WERI-Rb-1 (cell line): ENCODE results near the gene LPP.
A peak's percentile ranks its signal among the peaks of the same experiment; 100 is the strongest.

Source experiments
- DNase-seq: peaks from one replicate; pipeline ENCODE4 v3.0.0-alpha.2; 2020
- H3K27ac ChIP-seq: fragments of 250-450 bp; sonication (Bioruptor Pico); 2 replicates; pipeline ENCODE4 v1.5.1; 2020; ENCODE audit warnings: mild to moderate bottlenecking, moderate library complexity
- H3K27me3 ChIP-seq: fragments of 250-450 bp; sonication (Bioruptor Pico); 2 replicates; pipeline ENCODE4 v1.5.1; 2021; ENCODE audit warnings: mild to moderate bottlenecking, low read depth, moderate library complexity; ENCODE audit not compliant: insufficient read depth, severe bottlenecking
- H3K36me3 ChIP-seq: fragments of 250-450 bp; sonication (Bioruptor Pico); 2 replicates; pipeline ENCODE4 v1.5.1; 2020; ENCODE audit warnings: mild to moderate bottlenecking, moderate library complexity
- H3K4me3 ChIP-seq: 2 replicates; pipeline ENCODE4 v1.5.1; 2011; ENCODE audit warnings: low read depth, mild to moderate bottlenecking, control low read depth, low read length
- H3K9me3 ChIP-seq: fragments of 250-450 bp; sonication (Bioruptor Pico); 2 replicates; pipeline ENCODE4 v1.5.1; 2021; ENCODE audit warnings: mild to moderate bottlenecking, moderate library complexity; ENCODE audit not compliant: severe bottlenecking
- CTCF ChIP-seq: IDR thresholded peaks from 2 replicates; pipeline ENCODE4 v1.5.1; 2011; ENCODE audit warnings: low read depth, mild to moderate bottlenecking, control low read depth, inconsistent platforms, low read length

The LPP gene

DNA sequence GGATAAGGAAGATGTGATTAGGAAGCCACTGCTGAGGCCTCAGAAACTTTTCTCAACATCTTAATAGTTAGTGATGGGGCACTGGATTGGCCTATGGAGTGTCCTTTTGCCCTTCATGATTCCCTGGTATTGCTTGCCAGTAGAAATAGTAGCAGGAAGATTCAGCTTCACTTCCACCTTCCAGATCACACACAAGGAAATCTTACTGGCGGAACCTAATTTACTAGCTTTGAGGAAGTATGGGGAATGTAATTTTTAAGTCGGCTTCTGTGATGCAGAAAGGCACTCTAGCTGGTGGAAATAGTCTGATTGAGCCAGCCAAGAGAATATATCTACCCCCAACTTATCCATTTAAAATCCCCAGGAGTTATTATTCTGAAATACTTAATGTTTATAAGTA lies 46.5 kb downstream of the LPP start:
- H3K4me3 ChIP-seq = no peak overlapping the region
- DNase-seq = no peak
- H3K27me3 ChIP-seq = no peaks in the 10 kb centered on the region
- H3K9me3 ChIP-seq = no peaks in the 10 kb centered on the region
- no peak overlapping the region for H3K27ac ChIP-seq
- no peaks in the 10 kb centered on the region for H3K36me3 ChIP-seq
- TF ChIP-seq CTCF = no peak

DNA sequence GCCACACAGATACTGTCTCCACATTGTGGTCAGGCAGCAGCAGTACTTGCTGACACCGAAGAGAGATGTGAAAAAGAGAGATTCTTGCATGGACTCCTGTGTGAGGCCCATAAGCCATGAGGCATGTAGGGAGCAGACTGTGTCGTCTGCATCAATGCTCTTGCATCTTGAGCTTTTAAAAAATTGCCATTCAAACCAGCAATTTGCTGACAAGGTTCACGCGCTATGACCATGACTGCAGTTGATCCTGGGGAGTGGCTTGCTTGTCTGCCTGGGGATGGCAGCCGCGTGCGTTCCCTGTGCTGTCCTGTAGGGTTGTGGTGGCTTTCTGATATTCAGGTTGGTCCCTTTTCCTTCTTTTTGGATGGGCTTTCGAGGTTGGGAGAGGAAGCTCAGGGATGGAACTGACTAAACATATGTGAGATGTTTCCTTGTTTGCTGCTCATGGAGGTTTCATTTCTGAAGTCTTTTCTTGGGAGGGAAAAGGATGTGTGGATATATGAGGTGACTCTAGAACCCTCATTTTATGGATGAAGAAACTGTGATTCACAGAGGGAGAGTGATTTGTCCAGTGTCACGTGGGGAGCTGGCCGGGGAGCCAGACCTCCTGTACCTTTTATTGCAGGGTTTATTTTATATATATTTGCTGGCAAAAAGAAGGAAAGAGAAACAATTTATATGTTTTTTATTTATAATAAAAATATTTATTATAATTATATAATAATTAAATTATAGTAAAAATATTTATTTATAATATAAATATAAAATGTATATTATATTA lies 48.6 kb downstream of the LPP start:
- no peak overlapping the region for H3K4me3 ChIP-seq
- H3K27me3 ChIP-seq = no peaks in the 10 kb centered on the region
- H3K9me3 ChIP-seq = no peaks in the 10 kb centered on the region
- no peak for DNase-seq
- H3K36me3 ChIP-seq = no peaks in the 10 kb centered on the region
- no peak overlapping the region for H3K27ac ChIP-seq
- TF ChIP-seq CTCF = no peak

DNA sequence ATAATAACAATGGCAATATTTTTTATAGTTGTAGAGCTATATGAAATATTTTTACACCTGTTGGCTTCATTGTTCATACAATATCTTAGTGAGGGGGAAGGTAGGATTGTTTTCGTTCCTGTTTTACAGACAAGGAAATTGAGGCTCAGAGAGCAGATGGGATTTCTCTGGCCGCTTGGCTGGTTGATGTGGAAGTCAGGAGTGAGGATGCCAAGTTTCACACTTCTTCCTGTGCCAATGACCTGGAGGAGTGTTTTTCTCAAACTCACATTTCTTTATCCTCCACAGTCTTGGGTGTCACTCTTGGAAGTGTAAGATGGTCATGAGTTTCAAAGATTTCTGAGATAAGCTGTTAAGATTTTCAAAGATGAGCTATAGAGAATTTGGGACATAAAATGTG lies 50.6 kb downstream of the LPP start:
- TF ChIP-seq CTCF = no peak
- Histone ChIP-seq H3K9me3 (no peaks in the 10 kb centered on the region), H3K27ac (no peak overlapping the region), H3K4me3 (no peak overlapping the region), H3K36me3 (no peaks in the 10 kb centered on the region), H3K27me3 (no peaks in the 10 kb centered on the region)
- DNase-seq = no peak

DNA sequence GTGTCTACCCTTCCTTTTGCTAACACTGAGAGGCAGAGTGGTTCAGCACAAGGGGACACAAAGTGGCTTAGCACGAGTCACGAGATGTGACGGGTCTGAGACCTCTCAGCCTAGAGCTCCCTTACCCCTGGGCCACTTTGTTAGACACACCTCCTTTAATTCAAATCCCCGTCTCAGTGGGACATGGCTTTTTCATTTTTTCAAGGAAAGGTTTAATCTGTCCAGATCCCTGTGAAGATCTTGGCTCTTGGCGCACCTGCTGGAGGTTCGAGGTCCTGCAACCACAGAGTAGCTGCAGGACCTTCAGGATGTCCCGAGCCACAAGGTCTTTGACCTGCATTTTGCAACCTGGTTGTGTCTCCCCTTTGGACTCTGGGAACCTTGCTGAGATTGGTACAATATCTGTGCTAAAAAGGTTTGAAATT lies 52.0 kb downstream of the LPP start:
- DNase-seq = peak; percentile 15
- H3K27me3 ChIP-seq = no peaks in the 10 kb centered on the region
- H3K27ac ChIP-seq = no peak overlapping the region

DNA sequence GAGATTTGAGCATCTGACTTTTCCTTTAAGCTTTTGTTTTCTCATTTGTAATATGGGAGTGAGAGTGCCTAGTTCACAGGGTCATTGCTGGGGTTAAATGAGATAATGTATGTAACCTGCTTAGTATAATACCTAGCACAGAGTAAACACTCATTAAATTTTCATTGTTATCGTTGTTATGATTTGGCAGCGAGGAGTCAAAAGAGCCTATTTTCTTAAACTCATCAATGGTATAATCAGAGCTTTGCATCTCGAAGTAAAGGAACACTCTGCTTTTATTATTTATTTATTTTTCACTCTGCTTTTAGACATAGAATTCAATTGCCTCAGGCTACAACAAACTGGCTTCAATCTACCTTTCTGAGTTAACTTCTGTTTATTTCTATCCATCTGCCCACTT lies 52.8 kb downstream of the LPP start:
- Histone ChIP-seq H3K36me3 (no peaks in the 10 kb centered on the region), H3K27me3 (no peaks in the 10 kb centered on the region), H3K4me3 (no peak overlapping the region), H3K27ac (no peak overlapping the region), H3K9me3 (no peaks in the 10 kb centered on the region)
- DNase-seq = no peak
- TF ChIP-seq CTCF = no peak

More for the DNA sequence above, 52.0 kb downstream of the LPP start:
- Histone ChIP-seq H3K36me3 (no peaks in the 10 kb centered on the region), H3K9me3 (no peaks in the 10 kb centered on the region), H3K4me3 (no peak overlapping the region)
- TF ChIP-seq CTCF = peak; percentile 34
